ENCODE measurements around the gene HPF1. TPM values are rescaled to one million over a fixed set of nuclear protein-coding genes. Genes with fewer than 3 reads are reported as not detected.

Gene HPF1
- total RNA-seq, 3 donors from 2014 or later: 11.1 to 23.8 (median 14.1) TPM

GRCh38 chr4:169682372-169683047 lies 75.2 kb downstream of the HPF1 start:
- intact Hi-C loops (cut with DNase I, micrococcal nuclease): no loop called here
- H3K4me3 ChIP-seq: no peak overlapping the region
- H3K36me3 ChIP-seq (ENCODE audit: low read depth): no peaks in the 10 kb centered on the region
- ATAC-seq (no peak), DNase-seq (no peak)
- H3K9me3 ChIP-seq: no peaks in the 10 kb centered on the region
- H3K4me1 ChIP-seq (ENCODE audit: low read depth): no peaks in the 10 kb centered on the region
- TF ChIP-seq CTCF (IDR thresholded peaks at IDR 0.05): no peak

Other genes starting within 250 kb of the HPF1 start
- gene NEK1, start 145.4 kb downstream of the HPF1 start, total RNA-seq: 10 to 100 TPM in 2 of 3 donors, 1 to 10 TPM in 1; 8.2 to 16.6 (median 10.8) TPM
- 100 to 1,000 TPM in 2 of 3 donors, 10 to 100 TPM in 1; 68.2 to 127 (median 125) TPM for gene CLCN3, start 137.4 kb downstream of the HPF1 start, total RNA-seq